Measurements from ENCODE around the gene GNPAT.

The GNPAT gene

DNA sequence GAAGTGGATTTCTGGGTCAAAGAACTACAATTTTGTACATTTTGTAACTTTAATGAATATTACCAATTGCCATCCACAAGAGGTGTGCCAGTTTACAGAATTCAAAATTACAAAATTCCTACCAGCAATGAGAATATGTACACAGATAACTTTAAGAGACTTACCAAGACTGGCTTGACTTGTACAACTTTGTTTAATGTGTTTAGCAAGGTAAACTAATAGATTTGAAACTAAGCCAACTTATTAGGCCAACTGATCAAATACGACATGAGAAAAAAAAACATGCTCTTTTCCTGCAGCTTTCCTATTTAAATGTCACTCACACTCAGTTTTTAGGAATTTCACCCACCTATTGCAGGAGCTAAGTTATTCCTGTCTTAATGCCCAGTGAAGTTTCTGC, 85.2 kb downstream of the GNPAT start:
- TF ChIP-seq, protein P1, sequence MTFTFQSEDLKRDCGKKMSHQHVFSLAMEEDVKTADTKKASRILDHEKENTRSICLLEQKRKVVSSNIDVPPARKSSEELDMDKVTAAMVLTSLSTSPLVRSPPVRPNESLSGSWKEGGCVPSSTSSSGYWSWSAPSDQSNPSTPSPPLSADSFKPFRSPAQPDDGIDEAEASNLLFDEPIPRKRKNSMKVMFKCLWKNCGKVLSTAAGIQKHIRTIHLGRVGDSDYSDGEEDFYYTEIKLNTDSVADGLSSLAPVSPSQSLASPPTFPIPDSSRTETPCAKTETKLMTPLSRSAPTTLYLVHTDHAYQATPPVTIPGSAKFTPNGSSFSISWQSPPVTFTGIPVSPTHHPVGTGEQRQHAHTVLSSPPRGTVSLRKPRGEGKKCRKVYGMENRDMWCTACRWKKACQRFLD (tag by site-specific recombination; IDR thresholded peaks at IDR 0.05) = no peak
- TF ChIP-seq ZSCAN16 (tag by site-specific recombination; IDR thresholded peaks at IDR 0.05) (no peak), ZNF707 (tag by site-specific recombination; IDR thresholded peaks at IDR 0.05) (no peak), ZXDB (tag by site-specific recombination; IDR thresholded peaks at IDR 0.05) (no peak), ZIC2 (tag by site-specific recombination; IDR thresholded peaks at IDR 0.05) (no peak), ZNF837 (tag by site-specific recombination; IDR thresholded peaks at IDR 0.05) (no peak), SP2 (tag by site-specific recombination; IDR thresholded peaks at IDR 0.05) (no peak), ZNF394 (tag by site-specific recombination; IDR thresholded peaks at IDR 0.05; ENCODE audit: borderline replicate concordance) (no peak), ZNF155 (tag by site-specific recombination; IDR thresholded peaks at IDR 0.05) (no peak), ZNF501 (tag by site-specific recombination; IDR thresholded peaks at IDR 0.05) (no peak), ZNF629 (tag by site-specific recombination; IDR thresholded peaks at IDR 0.05) (no peak), ZNF121 (tag by site-specific recombination; IDR thresholded peaks at IDR 0.05) (no peak), ZNF114 (tag by site-specific recombination; IDR thresholded peaks at IDR 0.05) (no peak), ZNF529 (tag by site-specific recombination; IDR thresholded peaks at IDR 0.05; ENCODE audit: insufficient replicate concordance) (no peak), GLIS2 (tag by site-specific recombination; IDR thresholded peaks at IDR 0.05) (no peak), ZNF23 (tag by site-specific recombination; IDR thresholded peaks at IDR 0.05; ENCODE audit: borderline replicate concordance) (no peak), ZBTB48 (tag by site-specific recombination; IDR thresholded peaks at IDR 0.05) (no peak), ZNF48 (tag by site-specific recombination; IDR thresholded peaks at IDR 0.05) (no peak)
- TF ChIP-seq, protein P2, sequence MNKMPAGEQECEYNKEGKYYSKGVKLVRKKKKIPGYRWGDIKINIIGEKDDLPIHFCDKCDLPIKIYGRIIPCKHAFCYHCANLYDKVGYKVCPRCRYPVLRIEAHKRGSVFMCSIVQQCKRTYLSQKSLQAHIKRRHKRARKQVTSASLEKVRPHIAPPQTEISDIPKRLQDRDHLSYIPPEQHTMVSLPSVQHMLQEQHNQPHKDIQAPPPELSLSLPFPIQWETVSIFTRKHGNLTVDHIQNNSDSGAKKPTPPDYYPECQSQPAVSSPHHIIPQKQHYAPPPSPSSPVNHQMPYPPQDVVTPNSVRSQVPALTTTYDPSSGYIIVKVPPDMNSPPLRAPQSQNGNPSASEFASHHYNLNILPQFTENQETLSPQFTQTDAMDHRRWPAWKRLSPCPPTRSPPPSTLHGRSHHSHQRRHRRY (tag by site-specific recombination; IDR thresholded peaks at IDR 0.05) = no peak
- ChIA-PET POLR2A (interaction anchor here (1.2 kb wide), 1 partner anchor 12 kb away, joined by 3 read pairs; the partner anchor contains the start of genes EXOC8 and SPRTN), CTCF (interaction anchor here (0.7 to 2.6 kb wide), 3 partner anchors 11 to 583 kb away, joined by 3 to 21 read pairs (median 5); no protein-coding TSS in a partner anchor)
- H3K4me1 ChIP-seq (ENCODE audit: control insufficient read depth, insufficient read depth, low read length) = 0 out of 2 replicates have a peak, but pooled peaks cover 4% of the 10 kb centered on the region
- no peaks in the 10 kb centered on the region for H3K9me3 ChIP-seq (ENCODE audit: control insufficient read depth, insufficient read depth, low read depth, low read length)
- no peak overlapping the region for H3K27ac ChIP-seq (ENCODE audit: extremely low read depth, low read depth, low read length)
- H3K36me3 ChIP-seq (ENCODE audit: control insufficient read depth in 2 of 2, insufficient read depth in 1 of 2, low read length in 2 of 2) = no peaks in the 10 kb centered on the region; a peak in 1 of 3 replicates
- H3K4me3 ChIP-seq (ENCODE audit: low read depth, low read length) = no peak overlapping the region

All from HEK293 (cell line).